Lower leg skin (tissue), 3 donors: ENCODE results near the gene MAP7D2.

Source experiments
- POLR2A ChIP-seq, 2 donors: fragments of 450-650 bp; IDR thresholded peaks; one replicate each; pipeline ENCODE4 v1.6.1; 2016 to 2017; ENCODE audit warnings: antibody characterized with exemption in 2 of 2, mild to moderate bottlenecking in 1 of 2, moderate library complexity in 1 of 2
- TF ChIP-seq, protein P1 (sequence below), 3 donors: fragments of 450-650 bp; IDR thresholded peaks; one replicate each; pipeline ENCODE4 v1.5.1; 2016; ENCODE audit warnings: antibody characterized with exemption in 3 of 3, mild to moderate bottlenecking in 3 of 3, moderate library complexity in 2 of 3

DNA sequence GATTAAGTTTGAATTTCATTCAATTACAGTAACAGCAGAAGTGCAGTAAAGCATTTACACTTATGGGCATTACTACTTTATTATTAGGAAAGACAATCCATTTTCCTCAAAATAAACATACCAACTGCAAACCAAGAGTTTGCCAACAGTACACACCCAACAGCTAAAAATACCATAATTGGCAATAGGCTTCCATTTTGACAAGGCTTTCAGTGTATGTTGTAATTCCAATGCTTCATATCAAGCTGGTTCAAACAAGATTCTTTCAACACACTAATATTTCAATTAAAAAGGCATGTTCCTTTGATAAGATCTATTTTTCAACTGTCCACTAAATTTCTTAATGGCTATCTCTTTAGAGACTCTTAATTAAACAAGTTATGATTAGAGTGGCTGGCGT is 12.8 kb upstream of the MAP7D2 start:
- TF ChIP-seq, protein P1, sequence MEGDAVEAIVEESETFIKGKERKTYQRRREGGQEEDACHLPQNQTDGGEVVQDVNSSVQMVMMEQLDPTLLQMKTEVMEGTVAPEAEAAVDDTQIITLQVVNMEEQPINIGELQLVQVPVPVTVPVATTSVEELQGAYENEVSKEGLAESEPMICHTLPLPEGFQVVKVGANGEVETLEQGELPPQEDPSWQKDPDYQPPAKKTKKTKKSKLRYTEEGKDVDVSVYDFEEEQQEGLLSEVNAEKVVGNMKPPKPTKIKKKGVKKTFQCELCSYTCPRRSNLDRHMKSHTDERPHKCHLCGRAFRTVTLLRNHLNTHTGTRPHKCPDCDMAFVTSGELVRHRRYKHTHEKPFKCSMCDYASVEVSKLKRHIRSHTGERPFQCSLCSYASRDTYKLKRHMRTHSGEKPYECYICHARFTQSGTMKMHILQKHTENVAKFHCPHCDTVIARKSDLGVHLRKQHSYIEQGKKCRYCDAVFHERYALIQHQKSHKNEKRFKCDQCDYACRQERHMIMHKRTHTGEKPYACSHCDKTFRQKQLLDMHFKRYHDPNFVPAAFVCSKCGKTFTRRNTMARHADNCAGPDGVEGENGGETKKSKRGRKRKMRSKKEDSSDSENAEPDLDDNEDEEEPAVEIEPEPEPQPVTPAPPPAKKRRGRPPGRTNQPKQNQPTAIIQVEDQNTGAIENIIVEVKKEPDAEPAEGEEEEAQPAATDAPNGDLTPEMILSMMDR (IDR thresholded peaks at IDR 0.05) = no peak
- TF ChIP-seq POLR2A (IDR thresholded peaks at IDR 0.05) = no peak
